GM18505 (cell line): ENCODE results near the gene CPNE9.

Experiments
- ATAC-seq: cut with Tn5 transposase; IDR thresholded peaks from one replicate; pipeline ENCODE4 v1.9.1; 2021; ENCODE audit not compliant: unreplicated experiment
- POLR2A ChIP-seq: IDR thresholded peaks from 4 replicates; pipeline ENCODE4 v1.6.1; 2011; ENCODE audit warnings: borderline replicate concordance; ENCODE audit not compliant: insufficient read depth, insufficient read length; ENCODE audit errors: extremely low read depth

Gene CPNE9

DNA sequence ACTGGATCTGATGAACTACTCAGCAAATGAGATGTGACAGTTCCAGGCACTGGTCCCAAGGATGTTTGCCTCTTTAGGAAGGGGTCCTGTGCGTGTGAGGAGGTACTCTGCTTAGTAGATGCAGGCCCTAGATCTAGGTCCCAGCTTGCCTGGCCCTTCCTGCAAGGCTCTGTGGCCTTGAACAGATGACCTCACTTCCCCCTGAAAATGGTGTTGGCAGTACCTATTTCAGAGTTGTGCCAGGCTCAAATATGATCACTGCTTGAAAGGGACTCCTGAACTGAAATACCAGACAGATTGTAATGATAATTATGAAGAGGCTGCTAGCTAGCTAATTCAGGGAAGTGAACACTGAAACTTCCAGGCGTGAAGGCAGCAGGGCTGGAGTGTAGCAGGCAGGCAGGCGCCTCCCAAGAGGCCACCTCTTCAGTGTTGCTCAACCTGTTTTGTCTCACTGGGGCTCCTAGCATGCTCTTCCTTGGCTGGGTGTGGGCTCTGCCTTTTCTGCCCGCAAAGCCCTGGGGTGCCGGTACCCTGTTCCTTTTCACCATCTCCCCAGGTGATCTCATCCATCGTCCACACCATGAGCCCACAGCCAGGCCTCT is 24.1 kb upstream of the CPNE9 start:
- no peak for TF ChIP-seq POLR2A
- ATAC-seq = no peak

DNA sequence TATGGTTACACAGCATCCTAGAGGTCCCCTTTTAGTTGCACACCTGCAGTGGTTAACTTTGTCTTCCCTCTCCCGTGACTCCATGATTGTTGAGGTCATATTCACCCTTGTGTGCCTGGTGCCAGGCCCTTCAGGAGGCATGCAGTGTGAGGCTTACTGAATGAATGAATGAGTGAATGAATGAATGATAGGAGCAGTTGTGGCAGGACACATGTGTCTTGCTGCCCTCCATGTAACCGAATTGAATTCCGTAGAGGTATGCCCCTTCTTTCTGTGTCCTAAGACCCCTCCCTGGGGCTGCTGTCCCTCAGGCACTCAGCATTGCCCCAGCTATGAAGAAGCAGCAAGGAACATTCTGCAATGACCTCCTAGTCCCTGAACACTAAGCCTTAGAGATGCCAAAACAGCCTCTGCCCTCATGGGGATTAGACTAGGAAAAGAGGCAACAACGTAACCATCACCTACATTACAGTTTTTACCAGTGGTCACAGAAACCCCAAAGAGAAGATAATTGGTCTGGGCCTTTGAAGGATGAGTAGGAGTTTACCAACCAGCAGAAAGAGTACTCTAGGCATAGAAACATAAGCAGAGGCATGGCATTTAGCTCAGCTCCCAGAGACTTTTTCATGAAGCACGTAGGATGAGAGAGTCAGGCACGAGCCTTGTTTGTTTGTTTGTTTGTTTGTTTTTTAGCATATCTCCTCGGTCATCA is 22.5 kb upstream of the CPNE9 start:
- no peak for ATAC-seq
- no peak for TF ChIP-seq POLR2A

DNA sequence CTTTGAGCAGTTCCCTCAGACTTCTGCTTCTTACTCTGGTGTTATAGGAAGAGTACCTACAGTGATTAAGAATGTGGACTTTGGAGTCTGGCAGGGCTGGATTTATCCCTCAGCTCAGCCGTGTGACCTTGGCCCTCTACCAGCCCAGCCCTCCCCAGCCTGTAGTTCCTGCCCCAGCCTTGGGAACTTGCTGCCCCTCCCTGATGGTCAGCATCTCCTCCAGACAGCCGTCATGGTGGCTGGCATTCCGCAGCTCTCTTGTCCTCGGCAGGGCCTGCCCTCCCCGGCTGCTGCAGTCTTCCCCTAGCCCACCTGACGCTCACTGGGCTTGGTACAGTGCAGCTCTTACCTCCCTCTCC is 21.9 kb upstream of the CPNE9 start:
- ATAC-seq = no peak
- TF ChIP-seq POLR2A = no peak

DNA sequence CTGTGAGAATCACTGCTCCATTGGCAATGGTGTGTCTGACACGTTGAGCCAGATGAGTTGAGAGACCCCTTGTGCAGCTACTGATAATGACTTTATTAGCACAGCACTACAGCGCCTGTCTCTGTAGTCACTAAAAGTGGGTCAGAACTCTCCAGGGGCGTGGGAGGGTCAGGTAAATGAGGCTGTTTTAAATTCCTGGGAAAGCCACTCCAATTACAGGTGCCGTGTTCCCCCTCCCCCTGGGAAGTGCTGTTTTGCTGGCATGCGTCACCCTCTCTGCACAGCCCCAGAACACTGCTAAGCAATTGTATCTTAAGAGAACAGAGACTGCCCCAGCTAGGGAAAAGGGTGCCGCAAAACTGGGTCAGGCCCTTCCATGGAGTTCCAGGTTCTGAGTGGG is 21.5 kb upstream of the CPNE9 start:
- no peak for ATAC-seq
- TF ChIP-seq POLR2A = no peak

DNA sequence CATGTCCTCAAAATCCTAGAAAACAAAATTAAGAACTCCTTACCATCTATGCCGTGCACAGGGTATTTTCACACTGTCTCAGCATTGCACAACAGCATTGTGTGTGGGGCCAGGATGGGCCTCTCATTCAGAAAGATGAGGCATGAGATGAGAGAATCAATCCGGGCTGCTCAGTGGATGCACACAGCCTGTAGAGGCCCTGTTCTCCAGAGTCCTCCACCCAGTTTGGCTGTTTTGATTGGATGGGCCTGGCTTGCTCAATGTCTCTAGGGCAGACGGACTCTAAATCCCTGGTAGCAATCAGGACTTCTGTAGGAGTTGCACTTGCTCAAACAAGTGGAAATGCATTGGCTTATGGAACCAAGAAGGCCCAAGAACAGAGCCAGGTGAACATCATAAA is 20.2 kb upstream of the CPNE9 start:
- no peak for TF ChIP-seq POLR2A
- no peak for ATAC-seq

DNA sequence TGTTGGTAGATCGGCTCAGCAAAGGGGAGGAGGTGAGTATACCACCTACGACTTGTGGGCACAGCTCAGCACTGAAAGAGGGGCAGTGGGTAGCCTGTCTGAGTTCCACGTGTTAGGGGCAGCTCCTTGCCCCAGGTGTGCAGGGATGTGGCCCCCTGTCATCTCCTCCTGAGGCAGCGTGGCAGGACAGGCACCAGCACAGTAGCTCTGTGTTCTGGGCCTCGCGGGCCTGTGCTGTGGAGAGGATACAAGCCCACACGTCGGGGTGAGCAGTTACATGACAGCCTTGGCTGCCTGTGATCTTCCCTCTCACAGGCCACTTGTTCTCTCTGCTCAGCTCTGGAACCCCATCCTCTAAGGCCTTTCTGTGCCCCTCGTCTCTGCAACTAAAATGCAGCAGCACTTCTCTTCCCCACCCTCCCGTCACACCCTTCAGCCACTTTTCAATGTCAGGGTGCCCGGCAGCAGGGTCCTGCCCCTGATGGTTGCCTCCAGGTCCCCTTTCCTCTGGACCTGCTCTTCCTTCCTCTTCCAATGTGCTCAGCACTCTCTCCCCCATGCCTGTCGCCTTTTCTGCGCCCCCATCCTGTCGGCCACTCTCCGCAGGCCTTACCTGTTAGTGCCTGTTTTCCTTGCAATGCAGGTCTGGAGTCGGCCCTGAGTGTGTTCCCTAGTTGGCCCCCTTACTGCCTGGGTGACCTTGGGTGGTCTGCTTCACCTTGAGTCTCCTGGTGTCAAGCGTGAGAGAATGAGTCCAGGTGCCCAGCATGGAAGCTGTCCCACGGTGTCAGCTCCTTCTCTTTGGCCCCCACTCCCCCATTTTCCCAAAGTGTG is 18.2 kb upstream of the CPNE9 start:
- no peak for TF ChIP-seq POLR2A
- no peak for ATAC-seq

DNA sequence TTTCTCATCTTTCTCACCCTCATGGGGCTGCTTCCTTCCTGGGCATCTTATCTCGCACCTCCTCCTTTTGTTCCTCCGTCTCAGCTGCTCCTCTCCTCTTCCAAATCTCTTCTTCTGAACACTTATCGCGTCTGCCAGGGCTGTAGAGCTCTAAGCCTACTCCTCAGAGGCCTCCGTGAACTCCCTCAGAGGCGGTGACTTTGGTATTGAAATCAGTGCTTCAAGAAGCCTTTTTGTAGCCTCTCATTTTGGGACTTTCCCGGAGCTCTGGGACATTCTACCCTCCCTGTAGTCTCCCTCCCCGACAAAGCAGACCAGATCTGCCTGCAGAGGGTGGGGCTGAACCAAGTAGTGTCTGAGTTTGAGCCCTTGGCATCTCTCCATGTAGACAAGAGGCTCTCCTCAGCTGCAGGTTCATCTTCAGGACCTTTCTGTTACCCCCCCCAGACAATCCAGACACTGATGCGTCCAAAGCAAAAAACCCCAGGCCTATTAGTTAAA is 17.5 kb upstream of the CPNE9 start:
- no peak for ATAC-seq
- TF ChIP-seq POLR2A = no peak

- no peak for ATAC-seq
- no peak for TF ChIP-seq POLR2A
Measured at GRCh38 chr3:9686703-9687102, 16.9 kb upstream of the CPNE9 start.

- TF ChIP-seq POLR2A = no peak
- no peak for ATAC-seq
Measured at GRCh38 chr3:9687514-9687913, 16.1 kb upstream of the CPNE9 start.

DNA sequence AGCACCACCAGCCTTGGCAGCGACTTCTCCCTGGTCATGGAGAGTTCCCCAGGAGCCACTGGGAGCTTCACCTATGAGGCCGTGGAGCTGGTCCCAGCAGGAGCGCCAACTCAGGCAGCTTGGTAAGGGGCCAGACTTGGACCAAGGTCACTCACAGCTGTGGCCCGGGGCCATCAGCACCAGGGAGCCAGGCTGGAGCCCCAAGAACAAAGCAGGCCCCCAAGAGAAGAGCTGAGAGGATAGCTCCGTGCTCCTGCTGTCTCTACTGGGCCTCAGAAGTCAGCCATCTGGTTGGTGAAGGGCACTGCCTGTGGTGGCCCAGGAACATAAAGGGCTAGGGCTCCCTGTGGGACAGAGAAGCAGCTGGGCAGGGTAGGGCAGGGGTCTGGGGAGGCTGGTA is 14.7 kb upstream of the CPNE9 start:
- TF ChIP-seq POLR2A = no peak
- no peak for ATAC-seq

- no peak for TF ChIP-seq POLR2A
- no peak for ATAC-seq
Measured at GRCh38 chr3:9689757-9690156, 13.9 kb upstream of the CPNE9 start.

DNA sequence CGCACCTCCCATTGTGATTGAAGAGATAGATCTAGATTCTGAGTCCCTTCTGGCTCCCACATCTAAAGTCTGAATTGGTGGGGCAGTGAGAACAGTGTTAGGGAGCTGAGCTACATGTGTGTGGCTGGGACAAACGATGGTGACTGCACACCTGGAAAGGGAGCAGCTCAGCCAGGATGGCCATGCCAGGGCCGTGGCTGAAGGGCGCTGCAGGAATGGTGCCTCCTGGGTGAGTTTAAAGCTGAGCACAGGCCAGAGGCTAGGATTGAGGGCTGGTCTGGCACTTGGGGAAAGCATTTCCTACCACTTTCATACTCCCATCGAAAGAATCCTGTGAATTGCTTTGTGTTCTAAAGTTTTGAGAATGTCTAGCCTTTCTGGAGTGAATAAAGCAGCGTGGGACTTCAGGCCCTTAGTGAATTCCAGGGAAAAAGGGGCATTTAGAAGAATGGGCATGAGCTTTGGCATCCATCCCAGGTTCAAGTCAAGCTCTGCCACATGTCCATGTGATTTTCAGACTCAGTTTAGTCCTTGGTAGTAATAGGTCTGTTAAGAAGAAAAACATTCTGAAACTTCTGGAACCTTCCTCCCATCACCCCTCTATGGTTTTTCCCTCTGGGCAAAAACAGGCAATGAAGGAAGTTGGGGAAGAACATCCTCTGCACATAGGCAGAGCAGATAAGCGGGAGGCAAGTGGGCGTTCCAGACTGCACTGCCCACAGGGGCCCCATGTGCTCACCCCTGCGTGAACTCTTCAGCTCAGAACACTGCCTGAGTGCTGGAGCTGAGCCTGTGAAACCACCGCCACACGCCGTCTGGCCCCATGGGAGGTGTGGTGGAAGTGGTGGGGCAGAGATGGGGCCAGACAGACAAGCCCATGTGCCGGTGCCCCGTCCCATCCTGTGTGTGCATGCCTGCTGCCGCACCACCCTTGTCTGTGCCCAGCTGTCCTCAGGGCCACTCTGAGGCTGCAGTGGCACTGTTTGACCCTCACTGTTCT is 12.9 kb upstream of the CPNE9 start:
- peak; percentile 99 for ATAC-seq
- no peak for TF ChIP-seq POLR2A

- no peak for ATAC-seq
- no peak for TF ChIP-seq POLR2A
Measured at GRCh38 chr3:9691636-9692035, 12.0 kb upstream of the CPNE9 start.
